ENCODE measurements around the gene SMC5.
"Not testable (repeated sequence)": the region's sequence is repeated elsewhere in the genome, so short reads cannot be mapped to it uniquely, and the experiment has no call there.

The SMC5 gene

GRCh38 chr9:70258692-70259511 lies at the start of gene SMC5:
Gene SMC5 (plus strand): TSS chr9:70258978. CDS start chr9:70259079, 101 bp downstream.
- FAIRE-seq = peak; percentile 96

GRCh38 chr9:70217029-70217428 lies 41.7 kb upstream of the SMC5 start:
- DNase-seq (ENCODE audit: insufficient read length, low spot score) (no peak), FAIRE-seq (no peak)

More at GRCh38 chr9:70258692-70259511, at the start of gene SMC5:
- DNase-seq (ENCODE audit: insufficient read length, low spot score) = peak; percentile 63

- FAIRE-seq (no peak), DNase-seq (ENCODE audit: insufficient read length, low spot score) (no peak)
Observed at GRCh38 chr9:70218767-70219166, 40.0 kb upstream of the SMC5 start.

- no peak for FAIRE-seq
- no peak for DNase-seq (ENCODE audit: insufficient read length, low spot score)
Observed at GRCh38 chr9:70220216-70220615, 38.6 kb upstream of the SMC5 start.

GRCh38 chr9:70222354-70222753 lies 36.4 kb upstream of the SMC5 start:
- no peak for FAIRE-seq
- no peak for DNase-seq (ENCODE audit: insufficient read length, low spot score)

GRCh38 chr9:70228118-70228517 lies 30.7 kb upstream of the SMC5 start:
- FAIRE-seq = no peak
- no peak for DNase-seq (ENCODE audit: insufficient read length, low spot score)

GRCh38 chr9:70228611-70229010 lies 30.2 kb upstream of the SMC5 start:
- DNase-seq (ENCODE audit: insufficient read length, low spot score) (no peak), FAIRE-seq (no peak)

GRCh38 chr9:70229026-70229425 lies 29.8 kb upstream of the SMC5 start:
- FAIRE-seq = no peak

GRCh38 chr9:70229579-70229978 lies 29.2 kb upstream of the SMC5 start:
- no peak for FAIRE-seq
- DNase-seq (ENCODE audit: insufficient read length, low spot score) = no peak

More at GRCh38 chr9:70229026-70229425, 29.8 kb upstream of the SMC5 start:
- no peak for DNase-seq (ENCODE audit: insufficient read length, low spot score)

- FAIRE-seq (no peak), DNase-seq (ENCODE audit: insufficient read length, low spot score) (no peak)
Observed at GRCh38 chr9:70232476-70232875, 26.3 kb upstream of the SMC5 start.

GRCh38 chr9:70234208-70234607 lies 24.6 kb upstream of the SMC5 start:
- FAIRE-seq = not testable (repeated sequence)

GRCh38 chr9:70245952-70246351 lies 12.8 kb upstream of the SMC5 start:
- not testable (repeated sequence) for FAIRE-seq

More at GRCh38 chr9:70234208-70234607, 24.6 kb upstream of the SMC5 start:
- DNase-seq (ENCODE audit: insufficient read length, low spot score) = not testable (repeated sequence)

GRCh38 chr9:70250221-70250620 lies 8.6 kb upstream of the SMC5 start:
- DNase-seq (ENCODE audit: insufficient read length, low spot score) = no peak
- FAIRE-seq = no peak

More at GRCh38 chr9:70245952-70246351, 12.8 kb upstream of the SMC5 start:
- not testable (repeated sequence) for DNase-seq (ENCODE audit: insufficient read length, low spot score)

GRCh38 chr9:70255486-70255885 lies 3.3 kb upstream of the SMC5 start:
- DNase-seq (ENCODE audit: insufficient read length, low spot score) = no peak
- no peak for FAIRE-seq

GRCh38 chr9:70256123-70256551 lies 2.6 kb upstream of the SMC5 start:
- DNase-seq (ENCODE audit: insufficient read length, low spot score) = no peak
- no peak for FAIRE-seq

- no peak for DNase-seq (ENCODE audit: insufficient read length, low spot score)
- FAIRE-seq = no peak
Observed at GRCh38 chr9:70257502-70257901, 1.3 kb upstream of the SMC5 start.

GRCh38 chr9:70257991-70258691 lies 637 bp upstream of the SMC5 start:
- DNase-seq (ENCODE audit: insufficient read length, low spot score) = peak; percentile 4
- no peak for FAIRE-seq

GRCh38 chr9:70259512-70259802 lies 679 bp downstream of the SMC5 start:
- FAIRE-seq (peak; percentile 23), DNase-seq (ENCODE audit: insufficient read length, low spot score) (no peak)

GRCh38 chr9:70260007-70260443 lies 1.2 kb downstream of the SMC5 start:
- DNase-seq (ENCODE audit: insufficient read length, low spot score) = no peak
- no peak for FAIRE-seq

GRCh38 chr9:70260606-70261005 lies 1.8 kb downstream of the SMC5 start:
- no peak for DNase-seq (ENCODE audit: insufficient read length, low spot score)
- peak; percentile 70 for FAIRE-seq

GRCh38 chr9:70261131-70261870 lies 2.5 kb downstream of the SMC5 start:
- no peak for FAIRE-seq
- no peak for DNase-seq (ENCODE audit: insufficient read length, low spot score)
